ENCODE data around the gene SPAG16. TPM values are rescaled to one million over a fixed set of nuclear protein-coding genes. Genes with fewer than 3 reads are reported as not detected.

SPAG16 gene
- total RNA-seq, 1 experiment from 2014 or later = 30.0 TPM

DNA sequence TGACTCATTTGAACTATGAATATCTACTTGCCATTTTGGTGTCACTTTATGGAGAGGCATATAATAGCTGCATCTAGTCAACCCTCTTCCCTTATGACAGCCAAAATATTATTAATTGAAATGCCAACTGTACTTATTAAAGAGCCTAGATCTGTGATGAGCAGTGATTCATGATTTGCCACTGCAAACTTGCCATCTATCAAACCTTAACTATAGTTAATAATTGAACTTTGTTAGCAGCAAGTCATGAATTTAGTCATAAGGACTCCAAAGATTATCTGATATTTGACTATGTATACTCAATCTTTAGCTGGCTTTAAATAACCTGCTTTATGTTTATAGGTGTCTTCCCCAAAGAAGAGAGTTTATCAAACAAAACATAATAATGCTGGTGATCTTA is 1010.2 kb downstream of the SPAG16 start:
- H3K27ac ChIP-seq = no peak overlapping the region
- no TSS peak for BruUV-seq (replicated peaks)
- DNase-seq = no peak
- no peaks in the 10 kb centered on the region for H3F3A ChIP-seq (ENCODE audit: insufficient read depth, low read depth)
- no peaks in the 10 kb centered on the region for H3K36me3 ChIP-seq (ENCODE audit: low read depth)
- no peaks in the 10 kb centered on the region for H3K9me2 ChIP-seq (ENCODE audit: insufficient read depth)
- no peaks in the 10 kb centered on the region for H3K27me3 ChIP-seq (ENCODE audit: insufficient read depth, low read depth)
- H3K4me1 ChIP-seq (replicated peaks; ENCODE audit: insufficient read depth) = no peaks in the 10 kb centered on the region
- POLR2A ChIA-PET (ENCODE audit: unreplicated experiment) = no interaction called here
- H3K79me2 ChIP-seq (ENCODE audit: low read depth) = no peaks in the 10 kb centered on the region
- CTCF ChIA-PET = no interaction called here
- intact Hi-C loops (cut with micrococcal nuclease; ENCODE audit: unreplicated experiment) = no loop called here
- H2AFZ ChIP-seq = no peak overlapping the region
- TF ChIP-seq, protein P1, sequence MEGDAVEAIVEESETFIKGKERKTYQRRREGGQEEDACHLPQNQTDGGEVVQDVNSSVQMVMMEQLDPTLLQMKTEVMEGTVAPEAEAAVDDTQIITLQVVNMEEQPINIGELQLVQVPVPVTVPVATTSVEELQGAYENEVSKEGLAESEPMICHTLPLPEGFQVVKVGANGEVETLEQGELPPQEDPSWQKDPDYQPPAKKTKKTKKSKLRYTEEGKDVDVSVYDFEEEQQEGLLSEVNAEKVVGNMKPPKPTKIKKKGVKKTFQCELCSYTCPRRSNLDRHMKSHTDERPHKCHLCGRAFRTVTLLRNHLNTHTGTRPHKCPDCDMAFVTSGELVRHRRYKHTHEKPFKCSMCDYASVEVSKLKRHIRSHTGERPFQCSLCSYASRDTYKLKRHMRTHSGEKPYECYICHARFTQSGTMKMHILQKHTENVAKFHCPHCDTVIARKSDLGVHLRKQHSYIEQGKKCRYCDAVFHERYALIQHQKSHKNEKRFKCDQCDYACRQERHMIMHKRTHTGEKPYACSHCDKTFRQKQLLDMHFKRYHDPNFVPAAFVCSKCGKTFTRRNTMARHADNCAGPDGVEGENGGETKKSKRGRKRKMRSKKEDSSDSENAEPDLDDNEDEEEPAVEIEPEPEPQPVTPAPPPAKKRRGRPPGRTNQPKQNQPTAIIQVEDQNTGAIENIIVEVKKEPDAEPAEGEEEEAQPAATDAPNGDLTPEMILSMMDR (conservative IDR thresholded peaks at IDR 0.05) = no peak
- no peak for TF ChIP-seq EZH2 (IDR thresholded peaks at IDR 0.05; ENCODE audit: low read depth)
- no peaks in the 10 kb centered on the region for H4K20me1 ChIP-seq (ENCODE audit: insufficient read depth)
- H3K4me2 ChIP-seq = no peak overlapping the region
- H3K4me3 ChIP-seq = no peak overlapping the region
- 0 out of 2 replicates have a peak, but pooled peaks cover 6% of the 10 kb centered on the region for H3K9me3 ChIP-seq (ENCODE audit: insufficient read depth, low read depth)

DNA sequence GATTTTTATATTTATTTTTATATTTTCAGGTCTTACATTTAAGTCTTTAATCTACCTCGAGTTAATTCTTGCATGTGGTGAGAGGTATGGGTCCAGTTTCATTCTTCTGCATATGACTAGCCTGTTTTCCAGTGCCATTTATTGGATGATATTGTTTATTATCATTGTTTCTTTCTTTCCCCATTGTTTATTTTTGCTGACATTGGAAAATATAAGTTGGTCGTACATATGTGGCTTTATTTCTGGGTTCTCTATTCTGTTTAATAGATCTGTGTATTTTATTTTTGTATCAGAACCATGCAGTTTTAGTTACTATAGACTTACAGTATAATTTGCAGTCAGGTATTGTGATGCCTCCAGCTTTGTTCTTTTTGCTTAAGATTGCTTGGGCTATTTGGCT is 1013.2 kb downstream of the SPAG16 start:
- Histone ChIP-seq H3K4me2 (no peak overlapping the region), H3K79me2 (ENCODE audit: low read depth) (no peaks in the 10 kb centered on the region), H2AFZ (no peak overlapping the region), H3F3A (ENCODE audit: insufficient read depth, low read depth) (no peaks in the 10 kb centered on the region), H3K9me2 (ENCODE audit: insufficient read depth) (peaks cover 5% of the 10 kb centered on the region), H3K27me3 (ENCODE audit: insufficient read depth, low read depth) (no peaks in the 10 kb centered on the region), H3K9me3 (ENCODE audit: insufficient read depth, low read depth) (0 out of 2 replicates have a peak, but pooled peaks cover 3% of the 10 kb centered on the region), H3K27ac (no peak overlapping the region), H3K4me1 (replicated peaks; ENCODE audit: insufficient read depth) (no peaks in the 10 kb centered on the region), H4K20me1 (ENCODE audit: insufficient read depth) (no peaks in the 10 kb centered on the region), H3K36me3 (ENCODE audit: low read depth) (no peaks in the 10 kb centered on the region), H3K4me3 (no peak overlapping the region)
- no TSS peak for BruUV-seq (replicated peaks)
- DNase-seq = no peak
- CTCF ChIA-PET = no interaction called here
- no peak for TF ChIP-seq EZH2 (IDR thresholded peaks at IDR 0.05; ENCODE audit: low read depth)
- TF ChIP-seq, protein P1 (conservative IDR thresholded peaks at IDR 0.05) = no peak
- intact Hi-C loops (cut with micrococcal nuclease; ENCODE audit: unreplicated experiment) = no loop called here
- POLR2A ChIA-PET (ENCODE audit: unreplicated experiment) = no interaction called here

DNA sequence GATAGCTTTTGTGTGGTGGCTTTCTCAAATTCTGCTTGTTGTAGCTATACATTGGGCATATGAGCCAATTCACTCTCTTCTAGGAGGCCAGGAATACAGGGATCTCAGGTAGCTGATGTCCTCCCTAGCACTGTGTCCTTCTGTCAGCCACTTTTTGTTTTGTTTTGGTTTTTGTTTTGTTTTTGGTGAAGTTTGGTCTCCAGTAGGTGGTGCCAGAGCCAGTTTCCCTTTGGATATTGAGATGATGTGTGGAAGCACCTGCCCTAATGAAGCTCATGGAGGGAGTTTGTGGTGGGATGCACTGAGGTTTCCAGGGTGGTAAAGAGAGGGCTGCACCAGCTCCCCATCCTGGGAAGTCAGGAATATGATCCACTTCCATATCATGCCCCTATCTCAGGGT is 1026.1 kb downstream of the SPAG16 start:
- intact Hi-C loops (cut with micrococcal nuclease; ENCODE audit: unreplicated experiment) = no loop called here
- POLR2A ChIA-PET (ENCODE audit: unreplicated experiment) = no interaction called here
- H3K4me2 ChIP-seq = no peak overlapping the region
- no peak overlapping the region for H3K27ac ChIP-seq
- CTCF ChIA-PET = no interaction called here
- no peak overlapping the region for H3K4me3 ChIP-seq
- no peaks in the 10 kb centered on the region for H3K27me3 ChIP-seq (ENCODE audit: insufficient read depth, low read depth)
- no peak for TF ChIP-seq EZH2 (IDR thresholded peaks at IDR 0.05; ENCODE audit: low read depth)
- TF ChIP-seq, protein P1 (conservative IDR thresholded peaks at IDR 0.05) = peak; percentile 44; the same call in 1 of the 2 replicates
- H3K9me3 ChIP-seq (ENCODE audit: insufficient read depth, low read depth) = 0 out of 2 replicates have a peak, but pooled peaks cover 3% of the 10 kb centered on the region
- no peaks in the 10 kb centered on the region for H3K36me3 ChIP-seq (ENCODE audit: low read depth)
- H3K4me1 ChIP-seq (replicated peaks; ENCODE audit: insufficient read depth) = peaks cover 11% of the 10 kb centered on the region; the same call in 1 of the 2 replicates
- H3K79me2 ChIP-seq (ENCODE audit: low read depth) = no peaks in the 10 kb centered on the region
- no peak for DNase-seq
- no peaks in the 10 kb centered on the region for H4K20me1 ChIP-seq (ENCODE audit: insufficient read depth)
- BruUV-seq (replicated peaks) = no TSS peak
- H3K9me2 ChIP-seq (ENCODE audit: insufficient read depth) = no peaks in the 10 kb centered on the region
- H2AFZ ChIP-seq = no peak overlapping the region
- no peaks in the 10 kb centered on the region for H3F3A ChIP-seq (ENCODE audit: insufficient read depth, low read depth)

Data from PC-9 (cell line).